ENCODE results near the gene OXGR1.

Gene OXGR1

DNA sequence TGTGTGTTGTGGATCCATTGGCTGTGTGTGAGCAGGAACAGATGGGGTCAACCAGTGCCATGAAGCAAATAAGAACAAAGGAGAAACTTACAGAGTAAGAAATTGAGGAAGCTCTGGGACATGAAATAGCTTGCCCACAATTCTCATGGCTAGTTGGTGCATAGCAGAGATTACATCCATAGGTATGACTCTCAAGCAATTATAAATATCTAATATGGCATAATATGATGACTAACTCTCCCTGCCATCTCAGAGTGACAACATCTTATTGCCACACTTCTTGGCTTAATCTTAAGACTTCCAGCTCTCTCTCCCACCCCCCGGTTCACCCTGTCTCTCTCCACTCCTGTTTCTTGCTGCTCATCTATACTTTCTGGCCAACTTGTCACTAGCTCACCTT lies 53.3 kb downstream of the OXGR1 start:
- WGBS (ENCODE audit: insufficient coverage), result 100% methylated on average over 1 of the region's 1 CpG
- DNase-seq, result no peak
- no peaks in the 10 kb centered on the region for H3K9me3 ChIP-seq (ENCODE audit: control extremely low read depth in 1 of 5, control insufficient read depth in 4 of 5, insufficient read depth in 2 of 5, low read depth in 1 of 5, low read length in 4 of 5)
- H3K27ac ChIP-seq (ENCODE audit: insufficient read depth in 1 of 2, low read depth in 1 of 2, low read length in 2 of 2, poor library complexity in 1 of 2, severe bottlenecking in 2 of 2), result no peak overlapping the region
- ChIA-PET POLR2A (no interaction called here), CTCF (no interaction called here)
- H3K27me3 ChIP-seq (replicated peaks in 2 of 5; ENCODE audit: control insufficient read depth in 4 of 5, insufficient read depth in 5 of 5, low read length in 4 of 5), result no peaks in the 10 kb centered on the region
- no peak overlapping the region for H3K4me3 ChIP-seq (ENCODE audit: control insufficient read depth in 1 of 7, extremely low read depth in 1 of 7, insufficient read depth in 4 of 7, low read depth in 2 of 7, low read length in 6 of 7)
- H3K36me3 ChIP-seq (ENCODE audit: control insufficient read depth in 4 of 4, insufficient read depth in 4 of 4, low read length in 3 of 4), result no peaks in the 10 kb centered on the region
- H3K4me1 ChIP-seq (ENCODE audit: control extremely low read depth in 1 of 4, control insufficient read depth in 4 of 4, insufficient read depth in 4 of 4, low read length in 3 of 4), result no peaks in the 10 kb centered on the region

GRCh38 chr13:96935901-96936300 lies 58.4 kb downstream of the OXGR1 start:
- Histone ChIP-seq H3K4me3 (ENCODE audit: control insufficient read depth in 1 of 7, extremely low read depth in 1 of 7, insufficient read depth in 4 of 7, low read depth in 2 of 7, low read length in 6 of 7) (no peak overlapping the region), H3K27ac (ENCODE audit: insufficient read depth in 1 of 2, low read depth in 1 of 2, low read length in 2 of 2, poor library complexity in 1 of 2, severe bottlenecking in 2 of 2) (no peak overlapping the region), H3K4me1 (ENCODE audit: control extremely low read depth in 1 of 4, control insufficient read depth in 4 of 4, insufficient read depth in 4 of 4, low read length in 3 of 4) (no peaks in the 10 kb centered on the region), H3K27me3 (replicated peaks in 2 of 5; ENCODE audit: control insufficient read depth in 4 of 5, insufficient read depth in 5 of 5, low read length in 4 of 5) (peaks cover 0 to 3% (median 2%) of the 10 kb centered on the region in 5 experiments), H3K9me3 (ENCODE audit: control extremely low read depth in 1 of 5, control insufficient read depth in 4 of 5, insufficient read depth in 2 of 5, low read depth in 1 of 5, low read length in 4 of 5) (no peaks in the 10 kb centered on the region), H3K36me3 (ENCODE audit: control insufficient read depth in 4 of 4, insufficient read depth in 4 of 4, low read length in 3 of 4) (no peaks in the 10 kb centered on the region)
- WGBS (ENCODE audit: insufficient coverage), result no CpG with 5 or more reads among the region's 3 CpGs
- ChIA-PET POLR2A (no interaction called here), CTCF (no interaction called here)
- no peak for DNase-seq
